HCT116 (cell line): ENCODE results near the gene UBTD2.

Experiments used
- CEBPB ChIP-seq: IDR thresholded peaks from 2 replicates; pipeline ENCODE4 v1.6.1; 2012; ENCODE audit warnings: low read depth
- POLR2A ChIP-seq: IDR thresholded peaks from 2 replicates; pipeline ENCODE4 v1.7.0; 2011; ENCODE audit warnings: borderline replicate concordance; ENCODE audit not compliant: insufficient read depth, insufficient read length; ENCODE audit errors: extremely low read depth
- TF ChIP-seq, protein P1 (sequence below): IDR thresholded peaks from 2 replicates; pipeline ENCODE4 v1.6.1; 2011; ENCODE audit warnings: mild to moderate bottlenecking, low read length, moderate library complexity; ENCODE audit not compliant: insufficient replicate concordance; ENCODE audit errors: extremely low read depth
- TF ChIP-seq, protein P2 (sequence below), 3 experiments: fragments of 200-600 bp in 1 of 3; sonication (generic) in 1 of 3; IDR thresholded peaks in 2 of 3; conservative IDR thresholded peaks in 1 of 3; 2 replicates each; pipeline ENCODE4 v1.5.1; 2012 to 2017; ENCODE audit warnings: low read depth in 2 of 3, low read length in 2 of 3, antibody characterized with exemption in 1 of 3, borderline replicate concordance in 1 of 3, control low read depth in 1 of 3, mild to moderate bottlenecking in 1 of 3, mixed read lengths in 1 of 3, mixed run types in 1 of 3, moderate library complexity in 1 of 3; ENCODE audit not compliant: insufficient read depth in 1 of 3

DNA sequence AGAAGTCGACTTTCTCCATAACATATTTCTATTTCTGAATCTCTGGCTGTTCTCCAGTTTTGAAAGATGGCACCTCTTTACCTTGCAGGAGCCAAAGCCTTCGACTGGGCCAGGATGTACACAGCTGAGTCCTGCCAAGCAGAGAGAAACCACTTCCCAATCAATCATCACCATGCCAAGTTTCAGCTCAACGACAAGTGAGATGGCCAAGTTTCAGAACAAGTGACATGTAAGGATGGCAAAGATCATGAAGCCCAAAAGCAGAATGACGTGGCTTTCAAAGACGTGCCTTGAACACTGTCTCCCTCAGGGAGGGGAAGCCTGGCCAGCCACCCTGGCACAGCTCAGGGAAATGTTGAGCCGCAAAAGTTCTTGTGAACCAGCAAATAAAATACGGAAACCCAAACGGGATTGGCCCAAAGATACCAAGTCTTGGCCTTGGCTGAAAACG is 113.3 kb downstream of the UBTD2 start:
- TF ChIP-seq, protein P1, sequence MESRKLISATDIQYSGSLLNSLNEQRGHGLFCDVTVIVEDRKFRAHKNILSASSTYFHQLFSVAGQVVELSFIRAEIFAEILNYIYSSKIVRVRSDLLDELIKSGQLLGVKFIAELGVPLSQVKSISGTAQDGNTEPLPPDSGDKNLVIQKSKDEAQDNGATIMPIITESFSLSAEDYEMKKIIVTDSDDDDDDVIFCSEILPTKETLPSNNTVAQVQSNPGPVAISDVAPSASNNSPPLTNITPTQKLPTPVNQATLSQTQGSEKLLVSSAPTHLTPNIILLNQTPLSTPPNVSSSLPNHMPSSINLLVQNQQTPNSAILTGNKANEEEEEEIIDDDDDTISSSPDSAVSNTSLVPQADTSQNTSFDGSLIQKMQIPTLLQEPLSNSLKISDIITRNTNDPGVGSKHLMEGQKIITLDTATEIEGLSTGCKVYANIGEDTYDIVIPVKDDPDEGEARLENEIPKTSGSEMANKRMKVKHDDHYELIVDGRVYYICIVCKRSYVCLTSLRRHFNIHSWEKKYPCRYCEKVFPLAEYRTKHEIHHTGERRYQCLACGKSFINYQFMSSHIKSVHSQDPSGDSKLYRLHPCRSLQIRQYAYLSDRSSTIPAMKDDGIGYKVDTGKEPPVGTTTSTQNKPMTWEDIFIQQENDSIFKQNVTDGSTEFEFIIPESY: no peak
- TF ChIP-seq, protein P2, sequence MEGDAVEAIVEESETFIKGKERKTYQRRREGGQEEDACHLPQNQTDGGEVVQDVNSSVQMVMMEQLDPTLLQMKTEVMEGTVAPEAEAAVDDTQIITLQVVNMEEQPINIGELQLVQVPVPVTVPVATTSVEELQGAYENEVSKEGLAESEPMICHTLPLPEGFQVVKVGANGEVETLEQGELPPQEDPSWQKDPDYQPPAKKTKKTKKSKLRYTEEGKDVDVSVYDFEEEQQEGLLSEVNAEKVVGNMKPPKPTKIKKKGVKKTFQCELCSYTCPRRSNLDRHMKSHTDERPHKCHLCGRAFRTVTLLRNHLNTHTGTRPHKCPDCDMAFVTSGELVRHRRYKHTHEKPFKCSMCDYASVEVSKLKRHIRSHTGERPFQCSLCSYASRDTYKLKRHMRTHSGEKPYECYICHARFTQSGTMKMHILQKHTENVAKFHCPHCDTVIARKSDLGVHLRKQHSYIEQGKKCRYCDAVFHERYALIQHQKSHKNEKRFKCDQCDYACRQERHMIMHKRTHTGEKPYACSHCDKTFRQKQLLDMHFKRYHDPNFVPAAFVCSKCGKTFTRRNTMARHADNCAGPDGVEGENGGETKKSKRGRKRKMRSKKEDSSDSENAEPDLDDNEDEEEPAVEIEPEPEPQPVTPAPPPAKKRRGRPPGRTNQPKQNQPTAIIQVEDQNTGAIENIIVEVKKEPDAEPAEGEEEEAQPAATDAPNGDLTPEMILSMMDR (IDR thresholded peaks at IDR 0.05 in 2 of 3, conservative IDR thresholded peaks at IDR 0.05 in 1 of 3; ENCODE audit: borderline replicate concordance in 1 of 3, insufficient read depth in 1 of 3, low read depth in 2 of 3, low read length in 2 of 3): no peak
- no peak for TF ChIP-seq CEBPB
- TF ChIP-seq POLR2A: no peak
